Activated CD8-positive, alpha-beta memory T cell treated with anti-CD3 and anti-CD28 coated beads, Interleukin-2, amount 50 U/mL, for 4 hours (primary cell): ENCODE results near the gene GPER1.
"Not testable (repeated sequence)": the region's sequence is repeated elsewhere in the genome, so short reads cannot be mapped to it uniquely, and the experiment has no call there.

Source experiments
- DNase-seq: peaks from one replicate; pipeline ENCODE4 v3.0.0-alpha.2; 2020

GPER1 gene

DNA sequence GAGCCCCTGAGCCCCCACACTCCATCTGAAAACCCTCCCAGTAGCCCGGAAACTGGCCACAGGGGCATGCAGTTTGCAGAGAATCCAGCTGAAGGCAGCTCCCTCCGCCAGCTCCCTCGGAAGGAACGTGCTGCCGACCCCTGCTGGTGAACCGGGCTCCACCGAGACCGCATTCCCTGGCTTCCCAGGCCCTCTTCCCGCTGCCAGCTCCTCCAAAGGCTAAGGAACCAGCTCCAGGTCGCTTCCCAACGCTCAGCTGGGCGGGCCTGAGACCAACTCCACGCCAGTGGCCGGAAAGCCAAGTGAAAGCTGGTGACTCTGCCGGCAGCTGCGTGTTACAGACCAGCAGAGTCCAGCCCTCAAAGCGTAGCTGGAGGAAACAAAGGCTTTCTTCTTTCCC lies 35.8 kb downstream of the GPER1 start:
- no peak for DNase-seq

DNA sequence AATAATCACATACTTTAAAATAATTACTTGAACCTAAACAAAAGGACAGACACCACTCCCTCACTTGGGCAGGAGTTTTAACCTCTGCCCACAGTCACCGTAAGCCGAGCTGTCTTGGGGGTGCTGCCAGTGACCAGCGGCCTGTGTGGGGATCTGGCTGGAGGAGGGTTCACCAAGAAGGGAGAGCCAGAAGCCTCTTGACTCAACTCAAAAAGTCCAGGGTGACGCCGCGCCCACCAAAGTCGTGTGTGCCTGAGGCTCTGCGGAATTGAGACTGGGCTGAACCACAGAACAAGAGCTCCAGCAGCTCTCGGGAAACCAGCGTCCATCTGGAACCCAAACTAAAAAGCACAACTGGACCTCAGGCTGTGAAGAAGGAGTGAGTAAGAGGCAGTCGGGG lies 36.3 kb downstream of the GPER1 start:
- no peak for DNase-seq

GRCh38 chr7:1124816-1125602 lies 37.1 kb downstream of the GPER1 start:
- DNase-seq = no peak

- DNase-seq = no peak
Observed at GRCh38 chr7:1125603-1125969, 37.7 kb downstream of the GPER1 start.

DNA sequence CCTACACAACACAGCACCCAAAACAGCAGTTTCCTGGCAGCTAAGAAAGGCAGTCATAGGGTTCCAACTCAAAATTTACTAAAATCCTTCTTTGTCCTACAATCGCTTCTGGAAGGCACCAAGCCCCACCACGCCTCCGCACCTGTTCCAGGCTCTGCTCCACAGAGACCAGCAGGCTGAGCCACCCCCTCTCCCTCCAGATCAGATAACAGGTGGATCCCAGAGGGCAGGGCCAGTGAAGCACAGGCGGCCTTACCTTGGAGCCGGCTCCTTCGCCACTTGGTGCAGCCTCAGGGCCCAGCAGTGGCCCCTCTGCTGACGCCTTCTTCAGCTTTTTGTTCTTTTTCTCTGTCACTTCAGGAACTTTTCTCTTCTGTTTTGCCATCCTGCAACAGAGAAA lies 39.1 kb downstream of the GPER1 start:
- DNase-seq = no peak

GRCh38 chr7:1129431-1129830 lies 41.5 kb downstream of the GPER1 start:
- no peak for DNase-seq

DNA sequence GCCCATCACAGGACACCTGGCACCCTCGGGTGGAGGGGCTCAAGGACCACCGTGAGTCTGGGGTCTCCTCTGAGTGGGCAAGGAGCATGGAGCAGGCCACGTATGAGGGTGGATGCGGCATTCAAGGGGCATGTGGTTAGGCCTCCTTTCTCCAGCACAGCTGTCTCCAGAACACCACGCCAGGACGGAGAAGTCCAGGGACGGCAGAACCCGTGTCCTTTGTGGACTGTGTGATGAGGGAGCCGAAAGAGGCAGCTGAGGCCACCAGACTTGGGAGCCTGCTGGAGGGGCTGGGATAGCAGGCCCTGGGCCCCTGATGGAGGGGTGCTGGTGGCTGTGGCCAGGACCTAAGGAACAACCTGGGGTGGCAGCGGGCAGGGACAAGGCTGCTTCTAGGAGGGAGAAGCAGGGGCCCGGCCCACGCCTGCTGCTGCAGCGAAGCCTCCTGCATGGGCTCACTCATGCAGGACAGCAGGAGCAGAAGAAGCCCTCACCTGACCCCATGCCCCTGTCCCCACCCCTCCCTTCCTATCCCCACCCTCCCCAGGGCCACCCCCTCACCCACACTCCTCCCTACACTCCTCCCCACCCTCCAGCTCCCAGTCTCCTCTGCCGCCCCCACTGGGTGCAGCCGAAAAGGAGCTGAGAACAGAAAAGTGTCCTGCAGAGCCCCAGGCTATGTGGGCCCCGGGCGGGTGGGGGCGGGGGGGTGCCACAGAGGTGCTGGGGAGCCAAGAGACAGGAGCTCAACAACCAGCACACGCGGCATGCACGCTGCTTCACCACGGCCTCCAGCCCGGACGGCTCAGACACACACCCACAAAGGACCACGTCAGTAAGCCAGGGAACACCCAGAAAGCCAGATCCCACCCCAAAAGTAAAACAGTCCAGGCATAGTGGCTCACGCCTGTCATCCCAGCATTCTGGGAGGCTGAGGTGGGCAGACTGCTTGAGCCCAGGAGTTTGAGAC lies 42.4 kb downstream of the GPER1 start:
- DNase-seq = no peak

GRCh38 chr7:1131471-1132265 lies 43.8 kb downstream of the GPER1 start:
- DNase-seq = no peak

GRCh38 chr7:1134951-1135350 lies 47.0 kb downstream of the GPER1 start:
- no peak for DNase-seq

- DNase-seq = no peak
Observed at GRCh38 chr7:1136841-1137516, 49.1 kb downstream of the GPER1 start.

DNA sequence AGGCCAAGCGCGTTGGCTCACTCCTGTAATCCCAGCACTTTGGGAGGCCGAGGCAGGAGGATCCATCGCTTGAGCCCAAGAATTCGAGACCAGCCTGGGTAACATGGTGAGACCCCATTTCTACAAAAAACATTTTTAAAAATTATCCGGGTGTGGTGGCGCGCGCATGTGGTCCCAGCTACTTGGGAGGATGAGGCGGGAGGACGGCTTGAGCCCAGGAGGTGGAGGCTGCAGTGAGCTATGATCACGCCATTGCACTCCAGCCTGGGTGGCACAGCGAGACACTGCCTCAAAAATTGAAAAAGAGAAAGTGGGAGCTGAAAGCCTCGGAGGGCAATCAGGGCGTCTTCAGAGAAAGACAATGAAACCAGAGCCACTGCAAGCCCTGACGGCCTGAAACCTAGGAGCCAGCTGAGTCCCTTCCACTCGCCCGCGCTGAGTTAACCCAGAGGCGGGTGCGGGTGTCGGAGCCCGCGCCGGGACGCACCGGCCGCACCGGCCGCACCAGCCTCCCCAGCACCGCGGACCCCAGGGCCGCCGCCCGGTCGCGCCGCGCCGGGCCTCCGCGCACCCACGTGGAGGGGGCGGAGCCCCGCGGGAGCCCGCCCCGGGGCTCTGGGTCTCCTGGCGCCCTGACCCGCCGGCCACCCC lies 49.7 kb downstream of the GPER1 start:
- no peak for DNase-seq

DNA sequence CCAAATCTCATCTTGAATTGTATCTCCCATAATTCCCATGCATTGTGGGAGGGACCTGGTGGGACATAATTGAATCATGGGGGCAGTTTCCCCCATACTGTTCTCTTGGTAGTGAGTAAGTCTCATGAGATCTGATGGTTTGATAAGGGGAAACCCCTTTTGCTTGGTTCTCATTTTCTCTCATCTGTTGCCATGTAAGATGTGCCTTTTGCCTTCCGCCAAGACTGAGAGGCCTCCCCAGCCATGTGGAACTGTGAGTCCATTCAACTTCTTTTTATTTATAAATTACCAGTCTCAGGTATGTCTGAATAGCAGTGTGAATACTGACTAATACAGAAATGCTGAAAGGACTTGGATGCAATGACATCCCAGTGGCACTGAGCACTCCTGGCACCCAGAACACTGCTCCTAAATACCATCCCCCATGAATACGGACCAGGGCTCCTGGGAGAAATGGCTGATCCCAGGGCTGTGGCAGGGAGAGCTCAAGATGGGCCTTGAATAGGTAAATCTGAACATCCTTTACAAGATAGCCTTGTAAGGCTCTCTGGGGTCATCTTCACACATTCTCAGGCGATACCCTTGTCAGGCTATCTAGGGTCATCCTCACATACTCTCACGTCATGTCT lies 52.7 kb downstream of the GPER1 start:
- DNase-seq = no peak

DNA sequence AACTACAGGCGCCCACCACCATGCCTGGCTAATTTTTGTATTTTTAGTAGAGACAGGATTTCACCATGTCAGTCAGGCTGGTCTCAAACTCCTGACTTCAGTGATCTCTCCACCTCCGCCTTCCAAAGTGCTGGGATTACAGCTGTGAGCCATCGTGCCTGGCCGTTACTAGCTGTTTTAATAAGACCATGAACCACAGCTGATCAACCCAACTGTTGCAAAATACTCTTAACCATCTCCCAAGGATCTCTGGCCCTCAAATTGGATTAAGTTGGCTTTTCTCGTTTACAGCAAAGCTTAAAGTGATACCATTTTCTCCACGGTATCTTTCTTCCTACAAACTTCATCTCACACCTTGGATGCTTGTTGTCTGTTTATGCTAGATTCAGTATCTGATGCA lies 53.7 kb downstream of the GPER1 start:
- DNase-seq = no peak

- no peak for DNase-seq
Observed at GRCh38 chr7:1142051-1142635, 54.2 kb downstream of the GPER1 start.

- not testable (repeated sequence) for DNase-seq
Observed at GRCh38 chr7:1143031-1143430, 55.1 kb downstream of the GPER1 start.
